ENCODE results near the gene FHOD3.

The FHOD3 gene

DNA sequence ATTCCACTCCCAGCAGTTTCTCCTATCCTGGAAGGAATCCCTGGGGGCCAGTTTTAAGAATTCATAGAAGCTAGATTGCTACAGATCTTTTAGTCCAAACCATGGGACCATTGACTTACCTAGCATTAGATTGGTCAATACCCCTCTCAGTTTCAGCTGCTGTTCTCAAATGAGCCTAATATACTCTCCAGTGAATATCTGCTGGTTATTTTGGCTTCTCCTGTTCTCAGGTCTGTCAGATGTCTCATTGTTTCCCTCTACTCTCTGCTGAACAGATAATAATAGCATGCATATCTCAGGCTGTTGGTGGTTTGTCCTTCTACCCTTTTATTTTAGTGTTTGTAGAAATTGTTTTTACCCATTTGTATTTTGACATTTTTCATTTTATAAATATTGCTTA lies 99.5 kb downstream of the FHOD3 start:
- TF ChIP-seq, protein P1, sequence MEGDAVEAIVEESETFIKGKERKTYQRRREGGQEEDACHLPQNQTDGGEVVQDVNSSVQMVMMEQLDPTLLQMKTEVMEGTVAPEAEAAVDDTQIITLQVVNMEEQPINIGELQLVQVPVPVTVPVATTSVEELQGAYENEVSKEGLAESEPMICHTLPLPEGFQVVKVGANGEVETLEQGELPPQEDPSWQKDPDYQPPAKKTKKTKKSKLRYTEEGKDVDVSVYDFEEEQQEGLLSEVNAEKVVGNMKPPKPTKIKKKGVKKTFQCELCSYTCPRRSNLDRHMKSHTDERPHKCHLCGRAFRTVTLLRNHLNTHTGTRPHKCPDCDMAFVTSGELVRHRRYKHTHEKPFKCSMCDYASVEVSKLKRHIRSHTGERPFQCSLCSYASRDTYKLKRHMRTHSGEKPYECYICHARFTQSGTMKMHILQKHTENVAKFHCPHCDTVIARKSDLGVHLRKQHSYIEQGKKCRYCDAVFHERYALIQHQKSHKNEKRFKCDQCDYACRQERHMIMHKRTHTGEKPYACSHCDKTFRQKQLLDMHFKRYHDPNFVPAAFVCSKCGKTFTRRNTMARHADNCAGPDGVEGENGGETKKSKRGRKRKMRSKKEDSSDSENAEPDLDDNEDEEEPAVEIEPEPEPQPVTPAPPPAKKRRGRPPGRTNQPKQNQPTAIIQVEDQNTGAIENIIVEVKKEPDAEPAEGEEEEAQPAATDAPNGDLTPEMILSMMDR (IDR thresholded peaks at IDR 0.05; ENCODE audit: extremely low read depth, missing control alignments), result no peak
- no peak for DNase-seq (ENCODE audit: low spot score)

DNA sequence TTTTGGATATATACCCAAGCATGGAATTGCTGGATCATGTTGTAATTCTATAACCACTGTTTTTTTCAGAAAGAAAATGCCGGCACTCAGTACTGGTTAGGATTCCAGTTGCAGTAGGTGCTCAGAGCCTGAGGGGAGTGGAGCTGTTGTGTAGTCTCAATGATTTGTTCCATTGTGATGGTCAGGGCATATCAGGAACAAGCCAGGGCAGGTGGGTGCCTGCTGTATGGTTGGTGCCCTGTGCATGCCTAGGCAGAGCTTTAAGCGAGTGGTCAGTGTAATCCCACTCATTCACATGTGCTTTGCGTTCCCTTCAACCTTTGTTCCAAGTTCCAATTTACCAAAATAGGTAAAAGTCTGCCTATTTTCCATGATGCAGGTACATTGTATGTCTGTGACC lies 100.9 kb downstream of the FHOD3 start:
- TF ChIP-seq, protein P1 (IDR thresholded peaks at IDR 0.05; ENCODE audit: extremely low read depth, missing control alignments), result no peak
- no peak for DNase-seq (ENCODE audit: low spot score)

DNA sequence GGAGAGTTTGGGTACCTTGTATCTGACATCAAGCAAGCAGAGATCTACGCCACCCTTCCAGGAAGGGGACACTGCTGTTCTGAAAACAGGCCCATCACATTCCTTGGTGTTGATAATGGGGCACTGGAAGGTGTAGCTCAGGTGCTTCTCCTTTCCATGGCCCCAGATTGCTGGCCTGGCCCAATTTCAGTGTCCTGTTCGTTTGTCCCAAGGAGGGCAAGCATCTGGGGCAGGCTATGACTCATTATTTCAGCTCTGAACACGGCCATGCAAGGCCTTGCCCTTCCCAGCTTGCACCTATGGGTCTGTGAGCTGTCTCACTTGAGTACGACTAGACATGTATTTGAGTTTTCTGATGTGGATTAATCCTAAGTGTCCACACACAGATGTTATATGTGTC lies 101.5 kb downstream of the FHOD3 start:
- TF ChIP-seq, protein P1 (IDR thresholded peaks at IDR 0.05; ENCODE audit: extremely low read depth, missing control alignments), result no peak
- no peak for DNase-seq (ENCODE audit: low spot score)

DNA sequence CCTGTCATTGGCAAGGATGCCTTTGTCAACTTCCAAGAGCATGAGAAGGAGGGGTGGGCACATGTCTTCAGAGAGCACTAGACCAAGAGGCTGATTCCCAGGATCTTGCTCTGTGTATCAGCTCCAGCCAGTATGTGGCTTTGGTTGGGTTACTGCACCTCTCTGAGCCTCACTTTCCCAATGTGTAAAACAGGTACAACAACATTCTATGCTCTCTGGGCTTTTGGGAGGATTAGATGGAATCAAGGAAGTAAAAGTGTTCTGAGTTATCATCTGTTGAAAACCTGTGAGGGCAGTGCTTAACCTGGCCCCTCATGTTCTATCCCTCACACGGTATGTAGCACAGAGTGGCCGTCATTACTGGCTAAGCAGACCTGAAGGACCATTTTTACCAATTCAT lies 103.9 kb downstream of the FHOD3 start:
- no peak for DNase-seq (ENCODE audit: low spot score)
- TF ChIP-seq, protein P1 (IDR thresholded peaks at IDR 0.05; ENCODE audit: extremely low read depth, missing control alignments), result no peak

DNA sequence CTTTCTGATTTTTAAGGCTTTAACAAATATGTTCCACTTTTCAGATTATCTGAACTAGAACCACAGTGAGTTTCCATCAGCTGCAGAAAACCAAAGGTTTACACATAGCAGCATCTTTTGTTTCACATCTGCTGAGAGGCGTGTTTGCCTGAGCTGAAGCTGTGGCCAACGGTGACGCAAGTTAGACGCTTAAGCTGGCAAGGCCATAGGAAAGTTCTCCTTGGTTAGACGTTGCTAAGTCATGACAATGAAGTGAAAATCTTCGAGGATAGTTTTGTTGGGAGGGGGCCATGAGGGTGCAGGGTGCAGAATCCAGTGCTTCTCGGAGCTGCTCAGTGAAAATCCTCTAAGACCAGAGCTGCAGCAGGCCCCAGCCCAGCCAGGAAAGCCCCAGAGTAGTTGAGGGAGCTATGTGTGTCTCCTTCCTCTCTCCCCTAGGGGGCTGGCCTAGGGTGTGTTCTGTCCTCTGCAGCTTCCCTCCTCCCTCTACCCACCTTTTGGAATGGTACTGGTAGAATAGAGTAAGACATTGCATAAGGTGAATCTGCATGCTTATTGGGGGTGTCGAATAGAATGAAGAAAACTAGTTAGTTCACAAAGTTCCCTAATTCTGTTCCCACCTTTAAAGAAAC lies 105.4 kb downstream of the FHOD3 start:
- DNase-seq (ENCODE audit: low spot score), result no peak

DNA sequence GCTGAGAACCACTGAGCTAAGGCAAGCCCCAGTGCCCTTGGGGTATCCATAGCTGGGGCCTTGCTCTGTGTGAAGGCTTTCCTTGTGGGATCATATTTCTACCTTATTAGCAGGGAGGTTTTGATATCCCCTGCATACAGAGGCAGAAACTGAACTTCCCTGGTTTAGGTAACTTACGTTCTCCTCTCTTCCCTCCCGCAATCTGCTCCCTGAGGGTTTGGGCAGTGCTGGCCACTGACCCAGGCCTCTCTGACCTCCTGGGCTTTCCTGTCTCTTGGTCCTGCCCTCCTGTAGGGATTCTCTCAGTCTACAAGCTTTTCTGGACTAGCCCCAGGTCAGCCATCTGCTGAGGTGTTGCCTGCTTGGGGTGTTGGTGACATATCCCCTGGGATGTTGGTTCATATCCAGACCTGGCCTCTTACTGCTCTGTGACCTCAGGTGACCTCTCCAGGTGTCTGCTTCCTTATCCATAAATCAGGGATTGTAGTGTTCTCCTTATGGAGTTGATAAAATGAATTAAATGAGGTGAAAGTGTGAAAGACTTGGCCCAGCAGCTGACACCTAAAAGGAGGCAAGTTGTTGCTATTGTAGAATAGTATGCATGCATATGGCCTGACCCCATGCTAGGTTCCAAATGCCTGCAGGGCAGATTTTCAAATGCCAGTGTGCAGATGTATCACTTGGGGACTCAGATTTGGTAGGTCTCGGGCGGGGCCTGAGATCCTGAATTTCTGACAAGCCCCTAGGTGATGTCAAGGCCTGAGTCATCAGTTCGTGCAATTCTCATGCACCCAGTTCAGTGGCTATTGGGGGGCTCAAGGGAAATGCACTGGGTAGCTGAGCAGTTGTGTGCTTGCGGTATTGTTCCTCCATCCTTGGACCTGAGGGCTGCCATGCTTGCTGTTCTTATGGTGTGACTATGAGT lies 106.6 kb downstream of the FHOD3 start:
- DNase-seq (ENCODE audit: low spot score), result no peak
- TF ChIP-seq, protein P1 (IDR thresholded peaks at IDR 0.05; ENCODE audit: extremely low read depth, missing control alignments), result no peak

More for the DNA sequence above, 105.4 kb downstream of the FHOD3 start:
- TF ChIP-seq, protein P1 (IDR thresholded peaks at IDR 0.05; ENCODE audit: extremely low read depth, missing control alignments), result no peak

DNA sequence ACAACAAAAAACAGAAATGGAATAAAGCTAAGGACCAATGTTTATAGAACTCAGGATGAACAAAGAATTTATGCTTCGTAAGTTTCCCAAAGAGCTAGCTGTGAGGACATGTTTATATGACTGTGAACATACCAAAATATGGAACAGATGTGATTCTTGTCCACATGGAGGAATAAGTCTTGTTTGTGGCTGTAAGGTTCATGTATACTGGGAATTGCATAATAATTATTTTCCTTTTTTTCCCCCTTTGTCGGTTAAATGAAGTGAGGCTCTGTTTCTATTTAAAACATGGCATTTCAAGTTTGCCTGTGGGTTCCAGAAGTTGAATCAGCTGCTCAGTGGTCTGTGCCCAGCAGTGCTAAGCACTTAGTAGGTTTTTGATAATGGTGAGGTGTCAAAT lies 108.1 kb downstream of the FHOD3 start:
- TF ChIP-seq, protein P1 (IDR thresholded peaks at IDR 0.05; ENCODE audit: extremely low read depth, missing control alignments), result no peak
- DNase-seq (ENCODE audit: low spot score), result no peak

Data from GM20000 (cell line).